H1 (cell line): Measurements from ENCODE around the gene EMP2. TPM values are rescaled to one million over a fixed set of nuclear protein-coding genes. Genes with fewer than 3 reads are reported as not detected.

Experiments used
- CTCF ChIA-PET: fragments of 300-600 bp; sonication (Branson Sonifier 250); formaldehyde crosslinking; loops from one replicate; lab custom pipeline; 2021; ENCODE audit not compliant: partially characterized antibody; lab: Charles Lee
- POLR2A ChIA-PET: fragments of 300-600 bp; sonication (Branson Sonifier 250); formaldehyde crosslinking; loops from one replicate; lab custom pipeline; 2021; ENCODE audit warnings: inconsistent platforms; ENCODE audit not compliant: partially characterized antibody; lab: Charles Lee
- DNase-seq, 2 experiments: peaks; one replicate each; pipeline versions ENCODE4 v3.0.0 to v3.0.0-alpha.2; 2010 to 2022; ENCODE audit warnings: low spot score in 2 of 2, low read depth in 1 of 2, mixed read lengths in 1 of 2
- FAIRE-seq: peaks from 2 replicates; lab custom pipeline; 2011; peaks lifted over from hg19 to GRCh38; lab: Jason Lieb, UNC
- H2AFZ ChIP-seq: 2 replicates; pipeline ENCODE4 v1.8.1; 2012; ENCODE audit warnings: low read length, inconsistent platforms
- H2AK5ac ChIP-seq: 2 replicates; pipeline ENCODE4 v1.6.1; 2013; ENCODE audit warnings: low read depth, low read length
- H2BK120ac ChIP-seq: replicated peaks from 2 replicates; pipeline ENCODE3; 2013; ENCODE audit warnings: low read depth, low read length, inconsistent platforms
- H2BK12ac ChIP-seq: 2 replicates; pipeline ENCODE4 v1.6.1; 2013; ENCODE audit warnings: low read depth, low read length
- H2BK15ac ChIP-seq: 2 replicates; pipeline ENCODE4 v1.6.1; 2013; ENCODE audit warnings: low read length
- H2BK20ac ChIP-seq: 2 replicates; pipeline ENCODE4 v1.6.1; 2013; ENCODE audit warnings: low read length
- H2BK5ac ChIP-seq: 2 replicates; pipeline ENCODE4 v1.6.1; 2013; ENCODE audit warnings: low read depth, low read length
- H3K14ac ChIP-seq: 2 replicates; pipeline ENCODE4 v1.6.1; 2013; ENCODE audit warnings: inconsistent platforms; ENCODE audit not compliant: insufficient read length
- H3K18ac ChIP-seq: 2 replicates; pipeline ENCODE4 v1.6.1; 2013; ENCODE audit warnings: low read length; ENCODE audit errors: extremely low read depth
- H3K23ac ChIP-seq: 2 replicates; pipeline ENCODE4 v1.6.1; 2013; ENCODE audit warnings: inconsistent platforms; ENCODE audit not compliant: insufficient read length
- H3K23me2 ChIP-seq: 2 replicates; pipeline ENCODE4 v1.6.1; 2013; ENCODE audit warnings: low read depth, low read length
- H3K27ac ChIP-seq: 2 replicates; pipeline ENCODE4 v1.6.1; 2011; ENCODE audit warnings: low read depth, low read length, inconsistent platforms
- H3K27me3 ChIP-seq, 4 experiments: replicated peaks in 1 of 4; 1 replicate in 1 of 4; 2 replicates in 3 of 4; pipeline versions ENCODE4 v1.6.1 to v1.8.1; 2011 to 2013; ENCODE audit warnings: low read length in 3 of 4, mild to moderate bottlenecking in 3 of 4, inconsistent platforms in 2 of 4, mixed read lengths in 2 of 4, moderate library complexity in 1 of 4; ENCODE audit not compliant: control insufficient read depth in 3 of 4, insufficient read depth in 3 of 4; ENCODE audit errors: extremely low read depth in 1 of 4
- H3K36me3 ChIP-seq, 4 experiments: 2 replicates each; pipeline versions ENCODE4 v1.6.1 to v1.8.1; 2011 to 2013; ENCODE audit warnings: mild to moderate bottlenecking in 4 of 4, low read length in 3 of 4, moderate library complexity in 2 of 4, control low read depth in 1 of 4, inconsistent platforms in 1 of 4; ENCODE audit not compliant: insufficient read depth in 4 of 4, control insufficient read depth in 2 of 4
- H3K4ac ChIP-seq: replicated peaks from 2 replicates; pipeline ENCODE3; 2013; ENCODE audit warnings: low read length, low read depth, mixed read lengths, inconsistent platforms; ENCODE audit not compliant: insufficient read length
- H3K4me1 ChIP-seq, 4 experiments: replicated peaks in 1 of 4; 1 replicate in 1 of 4; 2 replicates in 3 of 4; pipeline versions ENCODE4 v1.6.1 to v1.8.1; 2011 to 2013; ENCODE audit warnings: low read length in 3 of 4, inconsistent platforms in 2 of 4, mixed read lengths in 1 of 4; ENCODE audit not compliant: insufficient read depth in 4 of 4, control insufficient read depth in 3 of 4
- H3K4me2 ChIP-seq, 2 experiments: 2 replicates each; pipeline versions ENCODE4 v1.6.1 to v1.8.1; 2011 to 2013; ENCODE audit warnings: low read depth in 2 of 2, low read length in 2 of 2, control low read depth in 1 of 2, inconsistent platforms in 1 of 2, mild to moderate bottlenecking in 1 of 2; ENCODE audit not compliant: insufficient read depth in 1 of 2
- H3K4me3 ChIP-seq, 4 experiments: fragments of 200-600, 300-600 bp in 1 of 4; sonication (generic), shearing (Covaris generic), sonication (Bioruptor Twin) in 1 of 4; 2 replicates each; pipeline versions ENCODE4 v1.5.1 to v1.8.1; 2011 to 2016; ENCODE audit warnings: low read length in 4 of 4, low read depth in 3 of 4, control low read depth in 2 of 4, inconsistent platforms in 2 of 4, mild to moderate bottlenecking in 2 of 4, mixed read lengths in 1 of 4, moderate library complexity in 1 of 4; ENCODE audit not compliant: insufficient read depth in 2 of 4; ENCODE audit errors: extremely low read depth in 1 of 4
- H3K56ac ChIP-seq: replicated peaks from 2 replicates; pipeline ENCODE3; 2013; ENCODE audit warnings: low read depth, mild to moderate bottlenecking, mixed read lengths, low read length, inconsistent platforms; ENCODE audit not compliant: insufficient read length
- H3K79me1 ChIP-seq: 2 replicates; pipeline ENCODE4 v1.6.1; 2013; ENCODE audit warnings: low read depth, low read length, control low read depth
- H3K79me2 ChIP-seq, 2 experiments: 2 replicates each; pipeline versions ENCODE4 v1.6.1 to v1.8.1; 2012 to 2013; ENCODE audit warnings: low read length in 2 of 2, mild to moderate bottlenecking in 2 of 2, inconsistent platforms in 1 of 2; ENCODE audit not compliant: insufficient read depth in 2 of 2, control insufficient read depth in 1 of 2
- H3K9ac ChIP-seq, 4 experiments: replicated peaks in 1 of 4; 1 replicate in 1 of 4; 2 replicates in 3 of 4; pipeline versions ENCODE4 v1.6.1 to v1.8.1; 2011 to 2013; ENCODE audit warnings: low read depth in 3 of 4, low read length in 3 of 4, control low read depth in 2 of 4, mild to moderate bottlenecking in 2 of 4, moderate library complexity in 2 of 4, inconsistent platforms in 1 of 4; ENCODE audit errors: extremely low read depth in 1 of 4
- H3K9me3 ChIP-seq, 2 experiments: 2 replicates each; pipeline versions ENCODE4 v1.6.1 to v1.8.1; 2012 to 2013; ENCODE audit warnings: mild to moderate bottlenecking in 2 of 2, moderate library complexity in 2 of 2, control low read depth in 1 of 2, inconsistent platforms in 1 of 2, low read depth in 1 of 2, low read length in 1 of 2, mixed read lengths in 1 of 2; ENCODE audit not compliant: insufficient read depth in 2 of 2
- H4K20me1 ChIP-seq, 2 experiments: replicated peaks in 1 of 2; 2 replicates each; pipeline versions ENCODE3 to v1.8.1; 2011 to 2013; ENCODE audit warnings: inconsistent platforms in 2 of 2, low read length in 2 of 2, mild to moderate bottlenecking in 1 of 2; ENCODE audit not compliant: insufficient read depth in 2 of 2, control insufficient read depth in 1 of 2
- H4K5ac ChIP-seq: 2 replicates; pipeline ENCODE4 v1.6.1; 2013; ENCODE audit warnings: low read length, low read depth, mixed read lengths, inconsistent platforms; ENCODE audit not compliant: insufficient read length
- H4K8ac ChIP-seq: 2 replicates; pipeline ENCODE4 v1.8.0; 2013; ENCODE audit warnings: mild to moderate bottlenecking, moderate library complexity, low read length, inconsistent platforms; ENCODE audit not compliant: insufficient read depth; ENCODE audit errors: extremely low read depth
- H4K91ac ChIP-seq: replicated peaks from 2 replicates; pipeline ENCODE3; 2013; ENCODE audit warnings: low read length, mixed read lengths, inconsistent platforms; ENCODE audit not compliant: insufficient read length
- CBX5 ChIP-seq: fragments of 300-800, 300-1000 bp; sonication (generic); IDR thresholded peaks from 2 replicates; pipeline ENCODE4 v1.7.1; 2016; ENCODE audit warnings: antibody characterized with exemption, low read length, low read depth
- CHD1 ChIP-seq: IDR thresholded peaks from 2 replicates; pipeline ENCODE4 v1.6.1; 2012; ENCODE audit warnings: low read depth, low read length, improper control_type of control experiment
- CREB1 ChIP-seq: IDR thresholded peaks from 2 replicates; pipeline ENCODE4 v1.6.1; 2012; ENCODE audit warnings: inconsistent platforms
- HDAC6 ChIP-seq: IDR thresholded peaks from one replicate; pipeline ENCODE4 v1.7.1; 2012; ENCODE audit warnings: low read depth, mild to moderate bottlenecking, inconsistent platforms, low read length, moderate library complexity
- KDM1A ChIP-seq: fragments of 200-600, 300-600 bp; sonication (generic); IDR thresholded peaks from 2 replicates; pipeline ENCODE4 v1.7.1; 2016; ENCODE audit warnings: mild to moderate bottlenecking, low read length, borderline replicate concordance
- RAD21 ChIP-seq, 2 experiments: IDR thresholded peaks in 1 of 2; conservative IDR thresholded peaks in 1 of 2; 2 replicates each; pipeline ENCODE4 v1.6.1; 2011; ENCODE audit warnings: low read depth in 2 of 2, low read length in 2 of 2, improper control_type of control experiment in 1 of 2, inconsistent platforms in 1 of 2, mild to moderate bottlenecking in 1 of 2, moderate library complexity in 1 of 2
- SAP30 ChIP-seq: fragments of 300-600 bp; sonication (generic); IDR thresholded peaks from 2 replicates; pipeline ENCODE4 v1.7.1; 2012; ENCODE audit warnings: low read length, moderate library complexity, mild to moderate bottlenecking, inconsistent platforms; ENCODE audit not compliant: insufficient read depth, insufficient replicate concordance
- SP4 ChIP-seq: IDR thresholded peaks from 2 replicates; pipeline ENCODE4 v1.6.1; 2012; ENCODE audit warnings: low read length, inconsistent platforms
- SRF ChIP-seq: IDR thresholded peaks from 2 replicates; pipeline ENCODE4 v1.6.1; 2011; ENCODE audit warnings: mild to moderate bottlenecking, low read depth, low read length, moderate library complexity
- TAF1 ChIP-seq: IDR thresholded peaks from 2 replicates; pipeline ENCODE4 v1.6.1; 2011; ENCODE audit warnings: mild to moderate bottlenecking, low read depth, low read length
- TCF12 ChIP-seq: IDR thresholded peaks from 2 replicates; pipeline ENCODE4 v1.6.1; 2011; ENCODE audit warnings: low read depth, mild to moderate bottlenecking, low read length
- TEAD4 ChIP-seq: IDR thresholded peaks from 2 replicates; pipeline ENCODE4 v1.6.1; 2012; ENCODE audit warnings: low read depth, low read length, inconsistent platforms, mixed read lengths
- WGBS, 2 experiments: shearing (Covaris generic) in 1 of 2; methylation state at CpG; one replicate each; pipeline versions ENCODE4 v1.1.6 to v1.1.7; 2013 to 2015; ENCODE audit warnings: low lambda C conversion rate in 2 of 2, mixed read lengths in 2 of 2, inconsistent platforms in 1 of 2, low coverage in 1 of 2, missing lambda C conversion rate in 1 of 2; ENCODE audit not compliant: insufficient replicate concordance in 2 of 2, insufficient coverage in 1 of 2, insufficient read length in 1 of 2; ENCODE audit errors: extremely low coverage in 1 of 2, missing lambda C conversion rate in 1 of 2; 5-methylcytosine and 5-hydroxymethylcytosine counted together
- polyA plus RNA-seq, 7 experiments: library from polyadenylated mRNA; depleted of rRNA in 3 of 7; stranded (reverse) in 5 of 7; unstranded in 2 of 7; fragments of >200 nt in 5 of 7; fragments of 200-250 nt in 2 of 7; gene quantifications; 1 replicate in 5 of 7; 2 replicates in 1 of 7; 4 replicates in 1 of 7; pipeline versions ENCODE4 v1.2.1 to v1.2.3, GENCODE V29; 2011 to 2013; ENCODE audit warnings: missing spikeins in 2 of 7, mixed read lengths in 2 of 7
- total RNA-seq: library from RNA; stranded (reverse); fragmentation: NEBNext Ultra II Directional; extraction: Animal tissue kit (Norgen Biotek cat#: 25700); gene quantifications from 2 replicates; pipeline ENCODE4 v1.2.1, GENCODE V29; 2021
- TF ChIP-seq, protein P1 (sequence below): IDR thresholded peaks from 2 replicates; pipeline ENCODE4 v1.6.1; 2011; ENCODE audit warnings: low read length, improper control_type of control experiment

EMP2 gene
- total and polyA plus RNA-seq, 2 of the 8 experiments (the other 6 are each of a cell fraction or from before 2014, with no cell fraction given), result 22.6 to 23.3 TPM

DNA sequence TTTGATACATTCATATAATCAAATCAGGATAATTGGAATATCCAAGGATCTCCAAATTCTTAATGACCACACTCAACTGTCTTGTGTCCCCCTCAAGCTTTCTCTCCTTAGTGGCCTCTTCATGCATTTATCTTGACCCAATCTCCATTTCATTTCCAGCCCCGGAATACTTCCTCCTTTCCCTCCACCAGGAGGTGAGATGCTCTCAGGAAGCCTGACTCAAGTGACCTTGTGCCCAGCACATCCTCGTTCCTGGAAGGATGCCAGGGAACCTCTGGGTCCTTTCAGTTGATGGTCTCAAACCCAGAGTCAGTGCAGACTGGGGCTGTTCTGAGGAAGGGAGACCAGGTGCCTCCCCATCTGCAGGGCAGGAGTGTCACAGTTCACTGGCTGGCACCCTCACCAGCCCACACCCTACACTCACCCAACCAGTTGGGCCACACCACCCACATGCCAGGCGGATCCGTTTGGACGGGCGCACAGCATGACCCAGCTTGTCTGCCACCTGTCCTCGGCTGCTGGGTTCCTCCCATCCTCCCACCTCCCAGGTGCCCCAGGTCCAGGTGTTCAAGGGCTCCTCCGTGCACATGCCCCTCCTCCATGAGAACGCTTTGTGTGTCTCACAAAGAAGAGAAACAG lies 14.0 kb upstream of the EMP2 start:
- H4K91ac ChIP-seq, result no peak overlapping the region
- H3K79me1 ChIP-seq, result no peaks in the 10 kb centered on the region
- no peaks in the 10 kb centered on the region for H3K27me3 ChIP-seq
- no peak overlapping the region for H3K4me3 ChIP-seq
- no peak overlapping the region for H3K9ac ChIP-seq
- no peak overlapping the region for H4K5ac ChIP-seq
- DNase-seq (no peak), FAIRE-seq (no peak)
- no peak overlapping the region for H3K4me2 ChIP-seq
- H3K18ac ChIP-seq, result no peak overlapping the region
- no peaks in the 10 kb centered on the region for H3K79me2 ChIP-seq
- CTCF ChIA-PET, result interaction anchor here (0.8 kb wide), 1 partner anchor 14 kb away, joined by 3 read pairs; no protein-coding TSS in a partner anchor
- H3K4ac ChIP-seq, result no peak overlapping the region
- H2BK20ac ChIP-seq, result no peak overlapping the region
- WGBS, 2 experiments, result 91% methylated on average over 9 of the region's 9 CpGs; no CpG with 5 or more reads in 1 of the 2 experiments
- no peak overlapping the region for H2AFZ ChIP-seq
- no peak overlapping the region for H3K23ac ChIP-seq
- no peak overlapping the region for H2AK5ac ChIP-seq
- H3K9me3 ChIP-seq, result no peaks in the 10 kb centered on the region
- H3K56ac ChIP-seq, result no peak overlapping the region
- H3K27ac ChIP-seq, result no peak overlapping the region
- peak overlapping the region; percentile 1; the same call in 1 of the 2 replicates for H2BK12ac ChIP-seq
- H3K14ac ChIP-seq, result no peak overlapping the region
- H3K23me2 ChIP-seq, result no peaks in the 10 kb centered on the region
- H3K36me3 ChIP-seq, result no peaks in the 10 kb centered on the region
- H4K20me1 ChIP-seq, result no peaks in the 10 kb centered on the region
- no peak overlapping the region for H2BK5ac ChIP-seq
- no peak overlapping the region for H2BK15ac ChIP-seq
- peaks cover 0 to 4% (median 2%) of the 10 kb centered on the region in 4 experiments; a peak in 3 of 7 replicates for H3K4me1 ChIP-seq
- no peak overlapping the region for H2BK120ac ChIP-seq
- no peak for TF ChIP-seq TAF1
- TF ChIP-seq SP4, result no peak
- TF ChIP-seq TCF12, result no peak
- no peak for TF ChIP-seq CREB1
- TF ChIP-seq CHD1, result no peak
- TF ChIP-seq SAP30, result no peak
- TF ChIP-seq, protein P1, sequence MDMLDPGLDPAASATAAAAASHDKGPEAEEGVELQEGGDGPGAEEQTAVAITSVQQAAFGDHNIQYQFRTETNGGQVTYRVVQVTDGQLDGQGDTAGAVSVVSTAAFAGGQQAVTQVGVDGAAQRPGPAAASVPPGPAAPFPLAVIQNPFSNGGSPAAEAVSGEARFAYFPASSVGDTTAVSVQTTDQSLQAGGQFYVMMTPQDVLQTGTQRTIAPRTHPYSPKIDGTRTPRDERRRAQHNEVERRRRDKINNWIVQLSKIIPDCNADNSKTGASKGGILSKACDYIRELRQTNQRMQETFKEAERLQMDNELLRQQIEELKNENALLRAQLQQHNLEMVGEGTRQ, result no peak
- TF ChIP-seq SRF, result no peak
- no peak for TF ChIP-seq CBX5
- TF ChIP-seq HDAC6, result no peak
- TF ChIP-seq TEAD4, result no peak
- no peak for TF ChIP-seq KDM1A
- no peak for TF ChIP-seq RAD21 (IDR thresholded peaks at IDR 0.05 in 1 of 2, conservative IDR thresholded peaks at IDR 0.05 in 1 of 2; ENCODE audit: low read depth in 2 of 2, low read length in 2 of 2)
- POLR2A ChIA-PET, result interaction anchor here (1.6 to 1.7 kb wide), 2 partner anchors 8 to 47 kb away, joined by 3 to 4 read pairs; no protein-coding TSS in a partner anchor
- H4K8ac ChIP-seq, result no peak overlapping the region
